Measurements from ENCODE around the gene NOS1AP. TPM values are rescaled to one million over a fixed set of nuclear protein-coding genes. Genes with fewer than 3 reads are reported as not detected.

NOS1AP gene
- total and polyA plus RNA-seq, 2 experiments from 2014 or later = 5.8 to 6.6 TPM

DNA sequence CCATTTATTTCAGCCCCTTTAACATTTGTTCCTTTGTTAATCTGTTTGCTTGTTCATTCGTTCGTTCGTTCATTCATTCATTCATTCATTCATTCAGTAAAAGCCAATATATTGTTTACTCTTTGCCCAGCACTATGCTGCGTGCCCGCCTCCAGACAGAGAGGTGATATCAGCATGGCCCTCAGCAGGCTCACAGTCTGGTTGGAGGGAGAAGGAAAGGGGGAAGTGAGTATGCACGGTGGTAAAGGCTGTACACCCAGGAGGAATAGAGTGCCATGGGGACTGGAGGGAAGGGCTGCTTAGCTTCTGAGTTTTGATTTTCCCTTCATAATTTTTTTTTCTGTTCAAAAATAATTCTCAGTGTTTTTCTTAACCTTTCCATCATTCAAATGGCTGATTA, 144.7 kb downstream of the NOS1AP start:
- no peak overlapping the region for H3K27ac ChIP-seq (ENCODE audit: low read depth)
- H3K4me2 ChIP-seq = no peak overlapping the region
- no peak overlapping the region for H3K4me3 ChIP-seq
- TF ChIP-seq, protein P1, sequence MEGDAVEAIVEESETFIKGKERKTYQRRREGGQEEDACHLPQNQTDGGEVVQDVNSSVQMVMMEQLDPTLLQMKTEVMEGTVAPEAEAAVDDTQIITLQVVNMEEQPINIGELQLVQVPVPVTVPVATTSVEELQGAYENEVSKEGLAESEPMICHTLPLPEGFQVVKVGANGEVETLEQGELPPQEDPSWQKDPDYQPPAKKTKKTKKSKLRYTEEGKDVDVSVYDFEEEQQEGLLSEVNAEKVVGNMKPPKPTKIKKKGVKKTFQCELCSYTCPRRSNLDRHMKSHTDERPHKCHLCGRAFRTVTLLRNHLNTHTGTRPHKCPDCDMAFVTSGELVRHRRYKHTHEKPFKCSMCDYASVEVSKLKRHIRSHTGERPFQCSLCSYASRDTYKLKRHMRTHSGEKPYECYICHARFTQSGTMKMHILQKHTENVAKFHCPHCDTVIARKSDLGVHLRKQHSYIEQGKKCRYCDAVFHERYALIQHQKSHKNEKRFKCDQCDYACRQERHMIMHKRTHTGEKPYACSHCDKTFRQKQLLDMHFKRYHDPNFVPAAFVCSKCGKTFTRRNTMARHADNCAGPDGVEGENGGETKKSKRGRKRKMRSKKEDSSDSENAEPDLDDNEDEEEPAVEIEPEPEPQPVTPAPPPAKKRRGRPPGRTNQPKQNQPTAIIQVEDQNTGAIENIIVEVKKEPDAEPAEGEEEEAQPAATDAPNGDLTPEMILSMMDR (conservative IDR thresholded peaks at IDR 0.05; ENCODE audit: low read depth in 2 of 2) = no peak
- TF ChIP-seq CREB1 (CRISPR knock-in tag; IDR thresholded peaks at IDR 0.05; ENCODE audit: low read depth) (no peak), ZNF114 (CRISPR knock-in tag; IDR thresholded peaks at IDR 0.05) (no peak), ZNF331 (CRISPR knock-in tag; IDR thresholded peaks at IDR 0.05; ENCODE audit: low read depth) (no peak), EZH2phosphoT487 (IDR thresholded peaks at IDR 0.05; ENCODE audit: unreplicated experiment) (no peak), STAT1 (IDR thresholded peaks at IDR 0.05; ENCODE audit: unreplicated experiment) (no peak), POLR2AphosphoS5 (IDR thresholded peaks at IDR 0.05; ENCODE audit: low read depth) (no peak), EZH2 (IDR thresholded peaks at IDR 0.05; ENCODE audit: low read depth, unreplicated experiment) (no peak), JUNB (IDR thresholded peaks at IDR 0.05; ENCODE audit: unreplicated experiment) (no peak)
- TF ChIP-seq, protein P2, sequence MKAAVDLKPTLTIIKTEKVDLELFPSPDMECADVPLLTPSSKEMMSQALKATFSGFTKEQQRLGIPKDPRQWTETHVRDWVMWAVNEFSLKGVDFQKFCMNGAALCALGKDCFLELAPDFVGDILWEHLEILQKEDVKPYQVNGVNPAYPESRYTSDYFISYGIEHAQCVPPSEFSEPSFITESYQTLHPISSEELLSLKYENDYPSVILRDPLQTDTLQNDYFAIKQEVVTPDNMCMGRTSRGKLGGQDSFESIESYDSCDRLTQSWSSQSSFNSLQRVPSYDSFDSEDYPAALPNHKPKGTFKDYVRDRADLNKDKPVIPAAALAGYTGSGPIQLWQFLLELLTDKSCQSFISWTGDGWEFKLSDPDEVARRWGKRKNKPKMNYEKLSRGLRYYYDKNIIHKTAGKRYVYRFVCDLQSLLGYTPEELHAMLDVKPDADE (IDR thresholded peaks at IDR 0.05) = no peak
- TF ChIP-seq, protein P3, sequence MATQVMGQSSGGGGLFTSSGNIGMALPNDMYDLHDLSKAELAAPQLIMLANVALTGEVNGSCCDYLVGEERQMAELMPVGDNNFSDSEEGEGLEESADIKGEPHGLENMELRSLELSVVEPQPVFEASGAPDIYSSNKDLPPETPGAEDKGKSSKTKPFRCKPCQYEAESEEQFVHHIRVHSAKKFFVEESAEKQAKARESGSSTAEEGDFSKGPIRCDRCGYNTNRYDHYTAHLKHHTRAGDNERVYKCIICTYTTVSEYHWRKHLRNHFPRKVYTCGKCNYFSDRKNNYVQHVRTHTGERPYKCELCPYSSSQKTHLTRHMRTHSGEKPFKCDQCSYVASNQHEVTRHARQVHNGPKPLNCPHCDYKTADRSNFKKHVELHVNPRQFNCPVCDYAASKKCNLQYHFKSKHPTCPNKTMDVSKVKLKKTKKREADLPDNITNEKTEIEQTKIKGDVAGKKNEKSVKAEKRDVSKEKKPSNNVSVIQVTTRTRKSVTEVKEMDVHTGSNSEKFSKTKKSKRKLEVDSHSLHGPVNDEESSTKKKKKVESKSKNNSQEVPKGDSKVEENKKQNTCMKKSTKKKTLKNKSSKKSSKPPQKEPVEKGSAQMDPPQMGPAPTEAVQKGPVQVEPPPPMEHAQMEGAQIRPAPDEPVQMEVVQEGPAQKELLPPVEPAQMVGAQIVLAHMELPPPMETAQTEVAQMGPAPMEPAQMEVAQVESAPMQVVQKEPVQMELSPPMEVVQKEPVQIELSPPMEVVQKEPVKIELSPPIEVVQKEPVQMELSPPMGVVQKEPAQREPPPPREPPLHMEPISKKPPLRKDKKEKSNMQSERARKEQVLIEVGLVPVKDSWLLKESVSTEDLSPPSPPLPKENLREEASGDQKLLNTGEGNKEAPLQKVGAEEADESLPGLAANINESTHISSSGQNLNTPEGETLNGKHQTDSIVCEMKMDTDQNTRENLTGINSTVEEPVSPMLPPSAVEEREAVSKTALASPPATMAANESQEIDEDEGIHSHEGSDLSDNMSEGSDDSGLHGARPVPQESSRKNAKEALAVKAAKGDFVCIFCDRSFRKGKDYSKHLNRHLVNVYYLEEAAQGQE (IDR thresholded peaks at IDR 0.05; ENCODE audit: unreplicated experiment) = no peak
- H3K36me3 Mint-ChIP-seq (ENCODE audit: low read depth) = no peaks in the 10 kb centered on the region
- H3K27me3 ChIP-seq (ENCODE audit: insufficient read depth) = no peaks in the 10 kb centered on the region
- DNase-seq (ENCODE audit: low spot score) (no peak), ATAC-seq (no peak)
- no peaks in the 10 kb centered on the region for H4K20me1 ChIP-seq (replicated peaks; ENCODE audit: insufficient read depth)
- no peaks in the 10 kb centered on the region for H3K36me3 ChIP-seq (ENCODE audit: insufficient read depth)
- peaks cover 2% of the 10 kb centered on the region for H3K27me3 Mint-ChIP-seq (ENCODE audit: insufficient read depth, low read depth, poor library complexity)
- H3K9me2 ChIP-seq (ENCODE audit: insufficient read depth) = peaks cover 4% of the 10 kb centered on the region; the same call in 1 of the 2 replicates
- H3K79me2 ChIP-seq (replicated peaks; ENCODE audit: insufficient read depth) = peaks cover 17% of the 10 kb centered on the region
- no peak overlapping the region for H3K4me3 Mint-ChIP-seq
- H3K4me1 ChIP-seq (ENCODE audit: insufficient read depth) = peaks cover 51% of the 10 kb centered on the region
- peaks cover 70% of the 10 kb centered on the region for H3K4me1 Mint-ChIP-seq
- H2AFZ ChIP-seq = no peak overlapping the region
- H3F3A ChIP-seq (replicated peaks; ENCODE audit: low read depth) = no peaks in the 10 kb centered on the region
- H3K27ac Mint-ChIP-seq = no peak overlapping the region
- no peaks in the 10 kb centered on the region for H3K9me3 Mint-ChIP-seq
